CD4-positive, alpha-beta T cell treated with Interleukin-10 for 1 hour (primary cell): ENCODE measurements around the gene HSPA1A.
"Not testable (repeated sequence)": the region's sequence is repeated elsewhere in the genome, so short reads cannot be mapped to it uniquely, and the experiment has no call there.

ENCODE experiments used
- DNase-seq: peaks from one replicate; pipeline ENCODE4 v3.0.0-alpha.2; 2020

The HSPA1A gene

DNA sequence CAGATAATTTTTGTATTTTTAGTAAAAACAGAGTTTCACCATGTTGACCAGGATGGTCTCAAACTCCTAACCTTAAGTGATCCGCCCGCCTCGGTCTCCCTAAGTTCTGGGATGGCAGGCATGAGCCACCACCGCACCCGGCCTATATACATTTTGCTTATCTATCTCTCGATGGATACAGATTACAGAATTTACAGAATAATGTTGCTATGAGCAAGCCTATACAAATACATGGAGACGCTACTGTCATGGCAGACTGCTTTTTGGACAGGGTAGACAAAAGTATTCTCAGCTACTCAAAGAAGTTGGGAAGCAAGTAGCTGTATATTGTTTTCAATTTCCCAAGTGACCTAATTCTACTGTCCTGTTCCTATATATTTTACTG is 1.9 kb upstream of the HSPA1A start:
- DNase-seq, result no peak

DNA sequence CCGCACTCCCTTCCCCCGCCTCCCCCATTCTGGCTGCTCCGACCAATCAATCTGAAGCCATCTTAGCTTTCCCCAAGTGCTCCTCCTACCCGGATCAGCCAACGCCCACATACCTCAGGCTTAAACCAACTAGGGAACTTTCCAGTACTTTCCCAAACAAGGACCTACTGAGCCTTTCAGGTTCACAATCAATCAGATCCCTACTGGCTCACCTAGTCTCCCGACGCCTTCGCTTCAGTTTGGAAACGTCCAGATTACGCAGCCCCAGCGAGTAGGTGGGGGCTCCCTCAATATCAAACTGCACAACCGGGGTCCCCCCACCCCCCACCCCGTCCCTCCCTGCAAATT is 692 bp upstream of the HSPA1A start:
- DNase-seq, result peak; percentile 78

DNA sequence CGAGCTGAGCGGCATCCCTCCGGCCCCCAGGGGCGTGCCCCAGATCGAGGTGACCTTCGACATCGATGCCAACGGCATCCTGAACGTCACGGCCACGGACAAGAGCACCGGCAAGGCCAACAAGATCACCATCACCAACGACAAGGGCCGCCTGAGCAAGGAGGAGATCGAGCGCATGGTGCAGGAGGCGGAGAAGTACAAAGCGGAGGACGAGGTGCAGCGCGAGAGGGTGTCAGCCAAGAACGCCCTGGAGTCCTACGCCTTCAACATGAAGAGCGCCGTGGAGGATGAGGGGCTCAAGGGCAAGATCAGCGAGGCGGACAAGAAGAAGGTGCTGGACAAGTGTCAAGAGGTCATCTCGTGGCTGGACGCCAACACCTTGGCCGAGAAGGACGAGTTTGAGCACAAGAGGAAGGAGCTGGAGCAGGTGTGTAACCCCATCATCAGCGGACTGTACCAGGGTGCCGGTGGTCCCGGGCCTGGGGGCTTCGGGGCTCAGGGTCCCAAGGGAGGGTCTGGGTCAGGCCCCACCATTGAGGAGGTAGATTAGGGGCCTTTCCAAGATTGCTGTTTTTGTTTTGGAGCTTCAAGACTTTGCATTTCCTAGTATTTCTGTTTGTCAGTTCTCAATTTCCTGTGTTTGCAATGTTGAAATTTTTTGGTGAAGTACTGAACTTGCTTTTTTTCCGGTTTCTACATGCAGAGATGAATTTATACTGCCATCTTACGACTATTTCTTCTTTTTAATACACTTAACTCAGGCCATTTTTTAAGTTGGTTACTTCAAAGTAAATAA is 2.0 kb downstream of the HSPA1A start:
- DNase-seq, result peak; percentile 62

DNA sequence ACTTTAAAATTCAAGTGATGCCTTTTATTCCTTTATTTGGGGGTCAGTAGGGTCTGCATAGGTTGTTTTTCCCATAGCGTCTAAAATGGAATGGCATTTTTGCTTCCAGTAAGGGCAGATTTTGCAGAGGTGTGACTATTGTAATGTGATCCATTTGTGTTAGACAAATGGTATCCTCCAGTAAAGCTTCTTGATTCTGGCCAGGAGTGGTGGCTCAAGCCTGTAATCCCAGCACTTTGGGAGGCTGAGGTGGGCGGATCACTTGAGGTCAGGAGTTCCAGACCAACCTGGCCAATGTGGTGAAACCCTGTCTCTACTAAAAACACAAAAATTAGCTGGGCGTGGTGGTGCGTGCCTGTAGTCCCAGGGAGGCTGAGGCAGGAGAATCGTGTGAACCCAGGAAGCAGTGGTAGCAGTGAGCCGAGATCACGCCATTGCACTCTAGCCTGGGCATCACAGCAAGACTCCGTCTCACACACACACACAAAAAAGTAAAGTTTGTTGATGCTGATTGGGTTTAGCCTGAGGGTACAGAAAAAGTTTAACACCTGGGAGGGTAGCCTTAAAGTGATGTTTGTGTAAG is 2.7 kb downstream of the HSPA1A start:
- not testable (repeated sequence) for DNase-seq

DNA sequence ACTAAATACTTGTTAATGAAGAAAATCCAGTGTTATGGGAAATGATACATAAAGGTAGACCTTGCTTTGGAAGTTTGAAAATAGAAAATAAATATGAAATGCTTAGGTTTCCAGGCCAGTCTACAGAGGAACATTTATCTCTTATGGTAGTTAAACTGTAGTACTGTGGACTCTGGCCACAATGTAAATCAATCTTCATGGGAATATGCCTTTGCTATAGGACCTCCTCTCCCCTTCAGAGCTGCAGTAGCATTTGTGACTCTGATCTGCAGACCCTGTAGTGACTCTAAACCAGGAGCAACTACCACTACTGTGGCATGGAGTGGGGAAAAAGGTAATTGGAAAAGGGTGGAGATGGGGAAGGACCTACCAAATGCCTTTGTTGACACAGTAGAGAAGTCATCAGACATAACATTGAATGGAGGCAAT is 4.5 kb downstream of the HSPA1A start:
- DNase-seq, result no peak

DNA sequence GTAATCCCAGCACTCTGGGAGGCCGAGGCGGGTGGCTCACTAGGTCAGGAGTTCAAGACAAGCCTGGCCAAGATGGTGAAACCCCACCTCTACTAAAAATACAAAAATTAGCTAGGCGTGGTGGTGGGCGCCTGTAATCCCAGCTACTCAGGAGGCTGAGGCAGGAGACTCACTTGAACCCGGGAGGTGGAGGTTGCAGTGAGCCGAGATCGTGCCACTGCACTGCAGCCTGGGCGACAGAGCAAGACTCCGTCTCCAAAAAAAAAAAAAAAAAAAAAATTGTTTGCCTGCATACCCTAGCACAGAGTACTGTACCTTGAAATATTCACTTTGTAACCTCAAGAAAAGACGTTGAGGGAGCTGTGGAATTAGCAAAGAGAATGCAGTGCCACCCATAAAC is 5.1 kb downstream of the HSPA1A start:
- DNase-seq, result not testable (repeated sequence)

DNA sequence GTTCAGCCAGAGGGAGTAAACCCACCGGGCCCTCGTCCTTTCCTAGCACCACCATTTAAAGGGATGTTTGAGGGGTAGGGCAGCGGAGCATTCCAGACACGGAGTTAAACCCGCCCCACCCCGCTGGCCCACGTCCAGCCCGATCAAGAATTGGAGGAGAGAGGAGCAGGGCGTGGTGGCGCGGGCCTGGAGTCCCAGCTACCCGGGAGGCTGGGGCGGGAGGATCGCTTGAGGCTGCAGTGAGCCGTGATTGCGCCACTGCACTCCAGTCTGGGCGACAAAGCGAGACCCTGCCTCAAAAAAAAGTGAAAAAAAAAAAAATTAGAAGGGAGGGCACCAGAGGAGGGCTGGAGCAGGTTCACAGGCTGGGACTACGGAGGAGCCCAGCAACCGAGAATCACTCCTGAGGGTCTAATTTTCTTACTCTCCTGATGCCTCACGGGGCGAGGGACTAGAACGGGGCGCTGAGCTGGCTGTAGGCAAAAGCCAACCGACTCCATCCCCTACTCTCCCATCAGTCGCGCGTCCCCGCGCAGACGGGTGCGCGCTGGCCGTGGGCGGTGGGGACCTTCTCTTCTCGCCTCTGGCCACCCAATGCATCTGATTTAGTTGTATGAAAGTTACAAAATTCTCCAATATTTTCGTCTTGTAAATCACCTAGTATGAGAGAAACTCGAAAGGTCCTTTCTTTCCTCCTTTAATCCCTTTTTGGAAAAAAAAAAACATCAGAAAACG is 6.1 kb downstream of the HSPA1A start:
- DNase-seq, result peak; percentile 51

DNA sequence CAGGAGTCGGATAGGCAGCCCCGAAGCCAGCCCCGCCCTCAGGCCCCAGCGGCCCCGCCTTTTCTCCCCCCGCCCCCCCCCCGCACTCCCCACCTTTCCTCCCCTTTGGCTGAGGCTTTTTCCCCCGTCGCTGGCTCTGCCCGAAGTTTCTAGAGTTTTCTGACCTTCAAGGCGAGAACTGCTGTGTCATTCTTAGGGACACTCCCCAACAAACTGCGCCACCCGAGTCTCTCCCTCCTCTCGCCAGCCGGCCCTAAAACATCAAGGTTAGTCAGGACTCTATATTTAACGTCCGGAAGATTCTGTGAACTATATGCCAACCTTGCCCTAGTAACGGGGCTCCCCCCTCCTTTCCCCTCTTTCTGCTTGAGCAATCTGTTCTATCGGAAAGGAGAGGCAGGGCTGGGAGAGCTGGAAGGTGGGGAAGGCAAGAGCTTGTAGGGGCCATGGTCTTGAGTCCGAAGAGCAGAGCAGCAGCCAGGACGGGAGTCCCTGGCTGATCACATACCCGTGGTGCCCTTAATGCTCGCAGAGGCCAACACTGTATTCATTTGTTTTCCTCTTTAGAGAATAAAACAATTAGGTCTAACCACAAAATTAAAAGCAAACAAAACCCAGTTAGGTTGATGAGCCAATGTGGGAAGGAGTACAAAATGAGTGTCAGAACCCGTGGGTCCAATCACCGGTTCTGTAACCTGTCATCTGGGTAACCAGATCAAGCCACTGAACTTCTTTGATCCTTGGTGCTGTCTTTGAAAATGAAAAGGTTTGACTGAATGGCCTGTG is 6.9 kb downstream of the HSPA1A start:
- peak; percentile 79 for DNase-seq

DNA sequence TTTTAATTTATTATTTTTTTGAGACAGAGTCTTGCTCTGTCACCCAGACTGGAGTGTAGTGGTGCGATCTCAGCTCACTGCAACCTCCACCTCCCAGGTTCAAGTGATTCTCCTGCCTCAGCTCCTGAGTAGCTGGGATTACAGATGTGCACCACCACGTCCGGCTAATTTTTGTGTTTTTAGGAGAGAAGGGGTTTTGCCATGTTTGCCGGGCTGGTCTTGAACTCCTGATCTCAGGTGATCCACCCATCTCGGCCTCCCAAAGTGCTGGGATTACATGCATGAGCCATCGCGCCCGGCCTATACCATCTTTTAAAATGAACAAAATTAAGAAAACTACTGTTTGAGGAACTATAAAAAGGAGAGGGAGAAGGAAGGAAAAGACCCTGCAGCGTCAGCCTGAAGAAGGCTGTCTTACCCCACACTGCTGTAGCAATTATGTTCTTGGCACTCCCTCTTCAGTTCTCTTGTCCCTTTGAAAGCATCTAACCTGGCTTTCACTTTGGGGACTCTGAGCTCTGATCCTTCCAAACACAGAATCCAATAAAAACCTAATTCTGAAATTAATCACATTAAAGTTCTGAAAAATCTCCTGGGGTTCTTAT is 8.4 kb downstream of the HSPA1A start:
- DNase-seq, result not testable (repeated sequence)

DNA sequence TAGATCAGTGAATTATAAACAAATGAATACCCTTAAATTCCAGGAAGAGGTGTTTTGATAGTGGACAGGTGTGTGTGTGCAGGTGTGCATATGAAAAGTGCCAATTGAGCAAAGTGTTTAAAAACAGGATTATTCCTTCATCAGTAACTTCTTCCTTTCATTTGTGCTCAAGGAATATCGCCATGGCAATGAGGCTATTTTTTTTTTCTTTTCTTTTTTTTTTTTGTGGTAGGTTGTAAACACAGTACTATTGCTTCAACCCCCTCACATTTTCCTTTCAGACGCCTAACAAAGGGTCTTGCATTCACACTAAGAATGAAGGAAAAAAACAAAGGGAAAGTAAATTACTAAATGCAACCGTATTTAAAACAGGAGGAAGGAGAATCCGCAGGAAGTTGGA is 10.2 kb downstream of the HSPA1A start:
- no peak for DNase-seq

DNA sequence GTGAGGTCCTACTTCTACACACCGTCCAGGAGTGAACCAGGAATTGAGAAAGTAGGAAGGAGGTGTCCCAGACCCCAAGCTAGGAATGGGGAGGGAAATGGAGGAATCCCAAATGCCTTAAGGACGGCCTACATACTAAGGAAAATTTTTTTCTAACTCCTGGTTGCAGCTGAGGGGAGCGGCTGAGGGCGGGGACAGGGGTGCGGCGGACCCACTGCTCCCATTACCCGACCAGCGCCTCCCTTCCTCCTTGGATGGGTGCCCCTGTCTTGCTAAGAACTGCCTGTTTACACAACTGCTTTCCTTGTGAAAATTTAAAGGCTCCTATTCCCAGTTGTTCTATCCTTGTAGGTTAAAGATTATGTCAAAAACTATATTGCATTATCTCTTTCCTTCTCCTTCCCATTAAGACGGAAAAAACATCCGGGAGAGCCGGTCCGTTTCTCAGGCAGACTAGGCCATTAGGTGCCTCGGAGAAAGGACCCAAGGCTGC is 11.5 kb downstream of the HSPA1A start:
- DNase-seq, result no peak

DNA sequence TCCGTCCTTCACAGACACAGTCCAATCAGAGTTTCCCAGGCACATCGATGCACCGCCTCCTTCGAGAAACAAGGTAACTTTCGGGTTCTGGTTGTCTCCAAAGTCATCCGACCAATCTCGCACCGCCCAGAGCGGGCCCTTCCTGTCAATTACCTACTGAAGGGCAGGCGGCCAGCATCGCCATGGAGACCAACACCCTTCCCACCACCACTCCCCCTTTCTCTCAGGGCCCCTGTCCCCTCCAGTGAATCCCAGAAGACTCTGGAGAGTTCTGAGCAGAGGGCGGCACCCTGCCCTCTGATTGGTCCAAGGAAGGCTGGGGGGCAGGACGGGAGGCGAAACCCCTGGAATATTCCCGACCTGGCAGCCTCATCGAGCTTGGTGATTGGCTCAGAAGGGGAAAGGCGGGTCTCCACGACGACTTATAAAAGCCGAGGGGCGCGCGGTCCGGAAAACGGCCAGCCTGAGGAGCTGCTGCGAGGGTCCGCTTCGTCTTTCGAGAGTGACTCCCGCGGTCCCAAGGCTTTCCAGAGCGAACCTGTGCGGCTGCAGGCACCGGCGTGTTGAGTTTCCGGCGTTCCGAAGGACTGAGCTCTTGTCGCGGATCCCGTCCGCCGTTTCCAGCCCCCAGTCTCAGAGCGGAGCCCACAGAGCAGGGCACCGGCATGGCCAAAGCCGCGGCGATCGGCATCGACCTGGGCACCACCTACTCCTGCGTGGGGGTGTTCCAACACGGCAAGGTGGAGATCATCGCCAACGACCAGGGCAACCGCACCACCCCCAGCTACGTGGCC is 12.1 kb downstream of the HSPA1A start, which contains the start of gene HSPA1B:
Gene HSPA1B (plus strand): TSS at position 453 of the 794 bp plus-strand sequence. CDS start 213 bp downstream, at position 666.
- DNase-seq, result peak; percentile 93

DNA sequence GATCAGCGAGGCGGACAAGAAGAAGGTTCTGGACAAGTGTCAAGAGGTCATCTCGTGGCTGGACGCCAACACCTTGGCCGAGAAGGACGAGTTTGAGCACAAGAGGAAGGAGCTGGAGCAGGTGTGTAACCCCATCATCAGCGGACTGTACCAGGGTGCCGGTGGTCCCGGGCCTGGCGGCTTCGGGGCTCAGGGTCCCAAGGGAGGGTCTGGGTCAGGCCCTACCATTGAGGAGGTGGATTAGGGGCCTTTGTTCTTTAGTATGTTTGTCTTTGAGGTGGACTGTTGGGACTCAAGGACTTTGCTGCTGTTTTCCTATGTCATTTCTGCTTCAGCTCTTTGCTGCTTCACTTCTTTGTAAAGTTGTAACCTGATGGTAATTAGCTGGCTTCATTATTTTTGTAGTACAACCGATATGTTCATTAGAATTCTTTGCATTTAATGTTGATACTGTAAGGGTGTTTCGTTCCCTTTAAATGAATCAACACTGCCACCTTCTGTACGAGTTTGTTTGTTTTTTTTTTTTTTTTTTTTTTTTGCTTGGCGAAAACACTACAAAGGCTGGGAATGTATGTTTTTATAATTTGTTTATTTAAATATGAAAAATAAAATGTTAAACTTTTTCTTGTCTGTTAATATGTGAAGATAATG is 14.4 kb downstream of the HSPA1A start:
- peak; percentile 63 for DNase-seq

DNA sequence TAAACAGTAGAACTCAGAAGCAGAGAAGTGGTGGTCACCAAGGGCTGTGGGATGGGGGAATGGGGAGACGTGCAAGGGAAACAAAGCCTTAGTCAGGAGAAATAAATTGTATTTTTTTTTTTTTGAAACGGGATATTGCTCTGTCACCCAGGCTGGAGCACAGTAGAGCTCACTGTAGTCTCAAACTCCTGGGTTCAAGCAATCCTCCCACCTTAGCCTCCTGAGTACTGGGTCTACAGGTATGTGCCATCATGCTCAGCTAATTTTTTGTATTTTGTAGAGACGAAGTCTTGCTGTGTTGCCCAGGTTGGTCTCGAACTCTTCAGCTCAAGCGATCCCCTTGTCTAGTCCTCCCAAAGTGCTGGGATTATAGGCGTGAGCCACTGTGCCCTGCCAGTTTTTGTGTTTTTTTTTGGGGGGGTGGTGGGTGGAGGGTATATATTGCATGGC is 15.6 kb downstream of the HSPA1A start:
- no peak for DNase-seq

DNA sequence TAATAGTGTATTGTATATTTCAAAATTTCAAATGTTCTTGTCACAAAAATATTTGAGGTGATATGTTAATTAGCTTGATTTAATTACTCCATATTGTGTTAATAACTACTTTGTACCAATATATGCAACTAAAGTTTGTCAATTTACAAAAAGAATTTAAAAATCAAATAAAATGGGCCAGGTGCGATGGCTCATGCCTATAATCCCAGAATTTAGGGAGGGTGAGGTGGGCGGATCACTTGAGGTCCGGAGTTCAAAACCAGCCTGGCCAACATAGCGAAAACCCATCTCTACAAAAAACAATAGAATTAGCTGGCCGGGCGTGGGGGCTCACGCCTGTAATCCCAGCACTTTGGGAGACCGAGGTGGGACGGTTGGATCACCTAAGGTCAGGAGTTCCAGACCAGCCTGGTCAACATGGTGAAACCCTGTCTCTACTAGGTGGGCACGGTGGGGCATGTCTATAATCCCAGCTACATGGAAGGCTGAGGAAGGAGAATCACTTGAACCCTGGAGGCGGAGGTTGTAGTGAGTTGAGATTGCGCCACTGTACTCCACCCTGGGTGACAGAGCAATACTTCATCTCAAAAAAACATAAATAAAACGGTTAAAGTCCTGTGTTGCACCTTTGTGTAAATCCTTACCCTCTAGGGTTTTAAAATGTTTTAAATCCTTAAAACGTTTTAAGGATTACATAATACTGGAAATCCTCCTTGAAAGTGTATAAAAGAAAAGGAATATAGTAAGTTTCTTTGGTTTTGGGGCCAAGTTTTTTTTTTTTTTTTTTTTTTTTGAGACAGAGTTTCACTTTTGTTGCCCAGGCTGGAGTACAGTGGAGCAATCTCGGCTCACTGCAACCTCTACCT is 16.2 kb downstream of the HSPA1A start:
- no peak for DNase-seq

DNA sequence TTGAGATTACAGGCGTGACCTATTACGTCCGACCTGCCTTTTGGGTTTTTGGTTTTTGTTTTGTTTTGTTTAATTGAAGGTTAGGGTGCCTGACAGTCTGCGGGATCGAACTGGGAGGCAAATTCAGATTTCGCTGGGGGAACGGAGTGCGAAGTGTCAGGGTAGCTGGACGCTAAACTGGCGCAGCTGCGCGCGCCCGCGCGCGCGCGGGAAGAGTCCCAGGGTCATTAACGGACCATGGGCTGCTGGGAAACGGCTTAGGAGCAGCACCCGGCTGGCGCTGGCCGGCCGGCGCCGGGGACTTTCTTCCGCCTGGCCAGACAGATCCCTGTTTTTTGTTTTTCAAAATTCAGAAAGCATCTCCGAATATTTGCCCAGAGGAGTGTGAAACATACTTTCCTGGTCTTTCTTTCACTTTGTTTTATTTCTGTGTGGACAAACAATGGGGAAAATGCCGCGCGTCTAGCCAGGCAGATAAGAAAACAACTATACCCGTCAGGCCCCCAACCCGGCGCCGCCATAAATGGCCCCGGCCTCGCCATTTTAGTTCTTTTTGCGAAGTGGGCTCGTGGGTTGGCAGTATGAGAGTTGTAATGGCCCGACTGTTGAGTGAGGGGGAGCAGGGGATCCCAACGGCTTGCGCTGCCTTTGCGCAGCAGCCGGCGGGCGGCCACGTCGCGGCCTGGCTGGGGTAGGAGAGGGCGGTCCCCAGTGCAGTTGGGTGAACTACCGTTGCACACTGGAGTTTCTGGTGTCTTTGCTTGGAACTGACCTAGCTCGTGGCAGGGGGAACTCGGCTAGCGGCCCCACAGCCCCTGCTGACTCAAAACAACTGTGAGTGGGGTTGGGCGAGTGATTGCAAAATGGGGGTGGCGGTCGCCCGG is 19.3 kb downstream of the HSPA1A start:
- peak; percentile 86 for DNase-seq

DNA sequence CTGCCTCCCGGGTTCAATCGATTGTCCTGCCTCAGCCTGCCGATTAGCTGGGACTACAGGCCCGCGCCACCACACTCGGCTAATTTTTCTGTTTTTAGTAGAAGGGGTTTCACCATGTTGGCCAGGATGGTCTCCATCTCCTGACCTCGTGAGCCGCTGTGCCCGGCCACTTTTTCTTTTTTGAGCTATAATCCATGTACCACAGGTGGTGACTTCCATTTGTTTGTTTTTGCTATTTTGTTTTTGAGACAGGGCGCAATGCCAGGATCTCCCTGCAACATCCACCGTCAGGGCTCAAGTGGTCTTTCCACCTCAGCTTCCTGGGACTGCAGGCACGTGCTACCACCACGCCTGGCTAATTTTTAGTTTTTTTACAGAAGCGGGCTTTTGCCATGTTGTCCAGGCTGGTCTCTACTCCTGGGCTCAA is 20.7 kb downstream of the HSPA1A start:
- DNase-seq, result no peak

DNA sequence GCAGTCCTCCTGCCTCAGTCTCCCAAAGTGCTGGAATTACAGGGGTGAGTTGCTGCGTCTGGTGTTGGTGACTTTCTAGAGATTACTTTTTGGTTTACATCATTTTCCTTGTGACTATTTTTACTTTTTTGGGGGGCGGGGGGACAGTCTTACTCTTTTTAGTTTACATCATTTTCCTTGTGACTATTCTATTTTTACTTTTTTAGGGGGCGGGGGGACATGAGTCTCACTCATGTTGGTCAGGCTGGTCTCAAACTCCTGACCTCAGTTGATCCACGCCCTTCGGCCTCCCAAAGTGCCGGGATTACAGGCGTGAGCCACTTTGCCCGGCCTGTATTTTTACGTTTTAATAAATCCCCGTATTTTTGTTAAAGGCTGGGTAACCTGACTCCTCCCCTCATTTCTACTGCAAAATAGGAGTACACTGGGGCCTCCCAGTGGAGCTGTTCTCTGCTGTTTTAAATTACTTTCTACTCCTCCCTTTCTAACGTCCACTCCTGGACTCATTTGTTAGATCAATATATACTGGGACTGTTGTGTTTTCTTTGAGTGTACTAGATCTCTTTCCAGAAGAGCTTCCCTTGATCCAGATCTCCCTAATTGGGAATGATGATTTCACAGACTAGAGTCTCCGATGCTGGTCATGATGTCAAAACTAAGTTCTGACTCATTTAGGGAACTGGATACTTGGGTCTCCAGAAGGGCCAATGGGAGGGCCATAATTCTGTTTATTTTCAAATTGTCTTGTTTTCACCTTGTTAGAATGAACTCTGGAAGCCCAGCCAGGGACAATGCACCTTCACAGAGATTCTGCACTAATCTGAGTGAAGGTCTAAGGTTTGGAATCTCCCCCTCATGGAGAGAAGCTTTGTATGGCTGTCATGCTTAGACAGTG is 21.4 kb downstream of the HSPA1A start:
- no peak for DNase-seq
